ENCODE results near the gene GANC.

The GANC gene

DNA sequence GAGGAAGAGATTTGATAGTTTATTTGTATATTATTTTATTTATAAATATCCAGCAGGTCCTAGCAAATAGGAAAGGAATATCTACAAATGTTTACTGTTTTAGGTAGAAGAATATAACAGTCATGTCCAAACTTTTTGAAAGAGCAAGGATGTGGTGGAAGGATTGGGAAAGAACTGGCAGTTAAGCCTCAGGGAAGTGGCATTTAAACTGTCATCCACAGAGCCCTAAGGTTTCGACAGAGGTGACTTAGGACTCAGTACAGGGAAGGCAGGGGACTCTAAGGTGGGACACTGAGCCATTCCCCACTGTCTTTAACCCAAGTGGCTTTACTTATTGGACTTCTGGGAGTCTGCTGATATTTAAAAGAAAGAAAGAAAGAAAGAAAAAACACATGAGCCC is 12.0 kb downstream of the GANC start:
- no peaks in the 10 kb centered on the region for H3K9me3 ChIP-seq (ENCODE audit: insufficient read depth, low read length, severe bottlenecking)
- no peaks in the 10 kb centered on the region for H3K79me2 ChIP-seq (ENCODE audit: insufficient read depth, low read length)
- no peak overlapping the region for H3K4me3 ChIP-seq (ENCODE audit: low read depth in 1 of 2, low read length in 2 of 2)
- H3K27me3 ChIP-seq (ENCODE audit: insufficient read depth, low read length, poor library complexity), result no peaks in the 10 kb centered on the region
- DNase-seq (no peak), ATAC-seq (ENCODE audit: insufficient read depth, low read depth) (no peak)
- no peaks in the 10 kb centered on the region for H4K20me1 ChIP-seq (ENCODE audit: insufficient read depth, low read length)
- H3K27ac ChIP-seq (ENCODE audit: low read length), result no peak overlapping the region
- H3K4me1 ChIP-seq (ENCODE audit: insufficient read depth, low read length), result no peaks in the 10 kb centered on the region
- TF ChIP-seq EZH2 (IDR thresholded peaks at IDR 0.05; ENCODE audit: borderline replicate concordance, low read depth, low read length, severe bottlenecking), result no peak
- TF ChIP-seq, protein P1, sequence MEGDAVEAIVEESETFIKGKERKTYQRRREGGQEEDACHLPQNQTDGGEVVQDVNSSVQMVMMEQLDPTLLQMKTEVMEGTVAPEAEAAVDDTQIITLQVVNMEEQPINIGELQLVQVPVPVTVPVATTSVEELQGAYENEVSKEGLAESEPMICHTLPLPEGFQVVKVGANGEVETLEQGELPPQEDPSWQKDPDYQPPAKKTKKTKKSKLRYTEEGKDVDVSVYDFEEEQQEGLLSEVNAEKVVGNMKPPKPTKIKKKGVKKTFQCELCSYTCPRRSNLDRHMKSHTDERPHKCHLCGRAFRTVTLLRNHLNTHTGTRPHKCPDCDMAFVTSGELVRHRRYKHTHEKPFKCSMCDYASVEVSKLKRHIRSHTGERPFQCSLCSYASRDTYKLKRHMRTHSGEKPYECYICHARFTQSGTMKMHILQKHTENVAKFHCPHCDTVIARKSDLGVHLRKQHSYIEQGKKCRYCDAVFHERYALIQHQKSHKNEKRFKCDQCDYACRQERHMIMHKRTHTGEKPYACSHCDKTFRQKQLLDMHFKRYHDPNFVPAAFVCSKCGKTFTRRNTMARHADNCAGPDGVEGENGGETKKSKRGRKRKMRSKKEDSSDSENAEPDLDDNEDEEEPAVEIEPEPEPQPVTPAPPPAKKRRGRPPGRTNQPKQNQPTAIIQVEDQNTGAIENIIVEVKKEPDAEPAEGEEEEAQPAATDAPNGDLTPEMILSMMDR (IDR thresholded peaks at IDR 0.05; ENCODE audit: borderline replicate concordance, extremely low read depth, low read length, poor library complexity, severe bottlenecking), result no peak
- no peak overlapping the region for H3K4me2 ChIP-seq (ENCODE audit: insufficient read depth, low read length)
- no peak overlapping the region for H3K9ac ChIP-seq (ENCODE audit: low read depth, low read length)
- no peak overlapping the region for H2AFZ ChIP-seq (ENCODE audit: low read depth, low read length)
- H3K36me3 ChIP-seq (ENCODE audit: insufficient read depth, low read length), result peaks cover 10% of the 10 kb centered on the region; the same call in 1 of the 2 replicates

DNA sequence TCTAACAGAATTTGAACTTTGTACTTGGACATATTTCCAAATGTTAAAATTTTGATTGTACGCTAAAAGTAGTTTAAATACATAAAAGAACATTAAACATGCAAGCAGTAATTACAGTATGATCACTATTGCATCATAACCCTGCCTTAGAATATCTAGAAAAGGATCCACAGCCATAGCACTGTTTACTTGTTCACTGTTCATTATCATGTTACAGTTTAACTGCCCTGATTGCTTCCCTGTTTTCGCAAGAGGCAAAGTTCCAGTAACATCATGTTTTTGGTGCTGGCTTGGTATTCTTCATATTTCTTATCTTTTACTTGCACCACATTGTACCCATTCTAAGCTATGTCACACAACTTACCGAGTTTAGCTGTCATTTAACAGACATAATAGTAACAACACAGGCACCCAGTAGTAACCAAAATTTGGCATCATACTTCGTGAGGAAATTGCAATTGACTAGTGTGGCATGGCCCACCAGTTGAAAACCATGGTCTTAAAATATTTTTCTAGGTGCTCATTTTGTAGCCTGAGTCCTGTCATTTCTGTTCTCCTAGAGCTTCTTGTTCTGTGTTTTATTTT is 13.5 kb downstream of the GANC start:
- H3K9ac ChIP-seq (ENCODE audit: low read depth, low read length), result no peak overlapping the region
- no peak overlapping the region for H3K27ac ChIP-seq (ENCODE audit: low read length)
- no peak overlapping the region for H3K4me2 ChIP-seq (ENCODE audit: insufficient read depth, low read length)
- H3K27me3 ChIP-seq (ENCODE audit: insufficient read depth, low read length, poor library complexity), result no peaks in the 10 kb centered on the region
- ATAC-seq (ENCODE audit: insufficient read depth, low read depth), result no peak
- no peaks in the 10 kb centered on the region for H4K20me1 ChIP-seq (ENCODE audit: insufficient read depth, low read length)
- DNase-seq, result no peak
- H3K9me3 ChIP-seq (ENCODE audit: insufficient read depth, low read length, severe bottlenecking), result no peaks in the 10 kb centered on the region
- no peak overlapping the region for H3K4me3 ChIP-seq (ENCODE audit: low read depth in 1 of 2, low read length in 2 of 2)
- TF ChIP-seq, protein P1 (IDR thresholded peaks at IDR 0.05; ENCODE audit: borderline replicate concordance, extremely low read depth, low read length, poor library complexity, severe bottlenecking), result no peak
- TF ChIP-seq EZH2 (IDR thresholded peaks at IDR 0.05; ENCODE audit: borderline replicate concordance, low read depth, low read length, severe bottlenecking), result no peak
- peaks cover 10% of the 10 kb centered on the region; the same call in 1 of the 2 replicates for H3K36me3 ChIP-seq (ENCODE audit: insufficient read depth, low read length)
- H3K79me2 ChIP-seq (ENCODE audit: insufficient read depth, low read length), result no peaks in the 10 kb centered on the region
- H2AFZ ChIP-seq (ENCODE audit: low read depth, low read length), result no peak overlapping the region
- no peaks in the 10 kb centered on the region for H3K4me1 ChIP-seq (ENCODE audit: insufficient read depth, low read length)

DNA sequence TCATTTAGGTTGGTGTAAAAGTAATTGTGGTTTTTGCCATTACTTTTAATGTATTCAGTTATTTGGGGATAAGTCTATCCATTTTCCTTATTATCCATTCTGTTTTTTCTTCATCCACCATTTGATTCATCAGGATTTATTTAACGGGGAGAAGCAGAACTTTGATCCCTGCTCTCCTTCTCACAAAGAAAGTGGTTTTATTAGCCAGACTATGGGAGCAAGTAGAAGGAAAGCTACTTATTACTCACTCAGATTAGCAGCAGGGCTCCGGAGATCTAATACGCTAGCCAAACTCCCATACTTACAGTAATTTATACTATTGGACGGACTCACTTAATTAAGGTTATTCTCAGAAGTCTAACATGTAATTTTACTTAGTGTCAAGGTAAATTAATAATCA is 14.9 kb downstream of the GANC start:
- Histone ChIP-seq H3K4me2 (ENCODE audit: insufficient read depth, low read length) (no peak overlapping the region), H3K4me1 (ENCODE audit: insufficient read depth, low read length) (no peaks in the 10 kb centered on the region), H3K79me2 (ENCODE audit: insufficient read depth, low read length) (no peaks in the 10 kb centered on the region), H3K36me3 (ENCODE audit: insufficient read depth, low read length) (peaks cover 15% of the 10 kb centered on the region; the same call in 1 of the 2 replicates), H3K4me3 (ENCODE audit: low read depth in 1 of 2, low read length in 2 of 2) (no peak overlapping the region), H2AFZ (ENCODE audit: low read depth, low read length) (no peak overlapping the region), H3K9ac (ENCODE audit: low read depth, low read length) (no peak overlapping the region), H3K27me3 (ENCODE audit: insufficient read depth, low read length, poor library complexity) (no peaks in the 10 kb centered on the region), H3K27ac (ENCODE audit: low read length) (no peak overlapping the region), H3K9me3 (ENCODE audit: insufficient read depth, low read length, severe bottlenecking) (no peaks in the 10 kb centered on the region), H4K20me1 (ENCODE audit: insufficient read depth, low read length) (no peaks in the 10 kb centered on the region)
- no peak for ATAC-seq (ENCODE audit: insufficient read depth, low read depth)
- TF ChIP-seq EZH2 (IDR thresholded peaks at IDR 0.05; ENCODE audit: borderline replicate concordance, low read depth, low read length, severe bottlenecking), result no peak
- TF ChIP-seq, protein P1 (IDR thresholded peaks at IDR 0.05; ENCODE audit: borderline replicate concordance, extremely low read depth, low read length, poor library complexity, severe bottlenecking), result no peak
- DNase-seq, result no peak

All from DND-41 (cell line).